Vagina (tissue), 2 donors: ENCODE data around the gene RECK. TPM values are rescaled to one million over a fixed set of nuclear protein-coding genes. Genes with fewer than 3 reads are reported as not detected.
"Not testable (repeated sequence)": the region's sequence is repeated elsewhere in the genome, so short reads cannot be mapped to it uniquely, and the experiment has no call there.

Experiments used
- DNase-seq, 2 donors: peaks; one replicate each; pipeline ENCODE4 v3.0.0-alpha.2; 2017; ENCODE audit errors: extremely low spot score in 2 of 2
- H3K27ac ChIP-seq: fragments of 200-600 bp; sonication (generic); one replicate; pipeline ENCODE4 v1.5.1; 2019
- H3K27me3 ChIP-seq: fragments of 200-600 bp; sonication (generic); one replicate; pipeline ENCODE4 v1.5.1; 2019
- H3K36me3 ChIP-seq, 2 donors: fragments of 200-600 bp; sonication (generic); one replicate each; pipeline ENCODE4 v1.5.1; 2017 to 2019
- H3K4me1 ChIP-seq: fragments of 200-600 bp; sonication (generic); one replicate; pipeline ENCODE4 v1.5.1; 2019
- H3K4me3 ChIP-seq, 2 donors: fragments of 200-600 bp; sonication (generic); 1 replicate in 1 of 2; 2 replicates in 1 of 2; pipeline ENCODE4 v1.5.1; 2016 to 2019
- H3K9me3 ChIP-seq: fragments of 200-600 bp; sonication (generic); one replicate; pipeline ENCODE4 v1.5.1; 2019
- CTCF ChIP-seq, 3 experiments: fragments of 450-650 bp in 2 of 3; fragments of 200-600 bp in 1 of 3; sonication (generic) in 1 of 3; IDR thresholded peaks; one replicate each; pipeline ENCODE4 v1.5.1; 2017 to 2019; ENCODE audit warnings: antibody characterized with exemption in 3 of 3, mild to moderate bottlenecking in 2 of 3, moderate library complexity in 2 of 3
- POLR2A ChIP-seq, 2 donors: fragments of 450-650 bp; IDR thresholded peaks; one replicate each; pipeline ENCODE4 v1.6.1; 2017; ENCODE audit warnings: antibody characterized with exemption in 2 of 2, mild to moderate bottlenecking in 2 of 2, moderate library complexity in 2 of 2
- POLR2AphosphoS5 ChIP-seq, 2 donors: sonication (generic); formaldehyde crosslinking; IDR thresholded peaks; one replicate each; pipeline ENCODE4 v1.9.0; 2017; ENCODE audit warnings: antibody characterized with exemption in 2 of 2, mild to moderate bottlenecking in 2 of 2, low read depth in 1 of 2; ENCODE audit not compliant: insufficient read depth in 1 of 2
- intact Hi-C: fragments of 100-400 bp; cut with DNase I; formaldehyde crosslinking; loops from one replicate; pipeline ENCODE4 v1.15.1; 2023
- total RNA-seq: library from RNA; depleted of rRNA; stranded (reverse); fragments of >200 nt; gene quantifications from one replicate; pipeline ENCODE4 v1.2.3, GENCODE V29; 2016

Gene RECK
- total RNA-seq, result 15.5 TPM

GRCh38 chr9:36036780-36037548 is at the start of gene RECK:
Gene RECK (plus strand): TSS chr9:36036913. CDS start chr9:36036999, 86 bp downstream.
- H3K4me3 ChIP-seq, result peak within 1 kb of the TSS; percentile 60 to 77
- H3K27ac ChIP-seq, result peak within 1 kb of the TSS; percentile 79
- H3K9me3 ChIP-seq, result no peaks in the 10 kb centered on the region
- peak in 1 of 2 donors; percentile 83 for TF ChIP-seq POLR2A (IDR thresholded peaks at IDR 0.05)
- TF ChIP-seq POLR2AphosphoS5 (IDR thresholded peaks at IDR 0.05; ENCODE audit: insufficient read depth in 1 of 2, low read depth in 1 of 2), result peak in 1 of 2 donors; percentile 62
- TF ChIP-seq CTCF (IDR thresholded peaks at IDR 0.05), result no peak
- intact Hi-C loops, result no loop called here
- no peaks in the 10 kb centered on the region for H3K36me3 ChIP-seq
- no peaks in the 10 kb centered on the region for H3K27me3 ChIP-seq
- no peak for DNase-seq
- H3K4me1 ChIP-seq, result peaks cover 38% of the 10 kb centered on the region

- Histone ChIP-seq H3K27ac (no peak overlapping the region), H3K9me3 (no peaks in the 10 kb centered on the region), H3K27me3 (no peaks in the 10 kb centered on the region), H3K36me3 (no peaks in the 10 kb centered on the region), H3K4me1 (no peaks in the 10 kb centered on the region), H3K4me3 (no peak overlapping the region)
- TF ChIP-seq CTCF (IDR thresholded peaks at IDR 0.05) (no peak), POLR2A (IDR thresholded peaks at IDR 0.05) (no peak), POLR2AphosphoS5 (IDR thresholded peaks at IDR 0.05; ENCODE audit: insufficient read depth in 1 of 2, low read depth in 1 of 2) (no peak)
- DNase-seq, result no peak
- intact Hi-C loops, result no loop called here
Measured at GRCh38 chr9:35990155-35990554, 46.6 kb upstream of the RECK start.

GRCh38 chr9:35993136-35993535 is 43.6 kb upstream of the RECK start:
- H3K27ac ChIP-seq, H3K4me3 ChIP-seq, H3K36me3 ChIP-seq, H3K9me3 ChIP-seq, H3K4me1 ChIP-seq, DNase-seq, H3K27me3 ChIP-seq, intact Hi-C loops: not testable (repeated sequence)

GRCh38 chr9:35993976-35994720 is 42.6 kb upstream of the RECK start:
- H3K9me3 ChIP-seq, result no peaks in the 10 kb centered on the region
- intact Hi-C loops, result no loop called here
- H3K27me3 ChIP-seq, result no peaks in the 10 kb centered on the region
- no peak overlapping the region for H3K4me3 ChIP-seq
- no peak for TF ChIP-seq POLR2AphosphoS5 (IDR thresholded peaks at IDR 0.05; ENCODE audit: insufficient read depth in 1 of 2, low read depth in 1 of 2)
- TF ChIP-seq CTCF (IDR thresholded peaks at IDR 0.05), result no peak
- no peak for TF ChIP-seq POLR2A (IDR thresholded peaks at IDR 0.05)
- no peaks in the 10 kb centered on the region for H3K36me3 ChIP-seq
- H3K27ac ChIP-seq, result no peak overlapping the region
- DNase-seq, result no peak
- no peaks in the 10 kb centered on the region for H3K4me1 ChIP-seq

GRCh38 chr9:35994959-35995358 is 41.8 kb upstream of the RECK start:
- no peak for DNase-seq
- H3K4me3 ChIP-seq, result no peak overlapping the region
- intact Hi-C loops, result no loop called here
- TF ChIP-seq POLR2A (IDR thresholded peaks at IDR 0.05), result no peak
- no peak for TF ChIP-seq POLR2AphosphoS5 (IDR thresholded peaks at IDR 0.05; ENCODE audit: insufficient read depth in 1 of 2, low read depth in 1 of 2)
- H3K36me3 ChIP-seq, result no peaks in the 10 kb centered on the region
- no peak overlapping the region for H3K27ac ChIP-seq
- H3K27me3 ChIP-seq, result no peaks in the 10 kb centered on the region
- no peaks in the 10 kb centered on the region for H3K9me3 ChIP-seq
- H3K4me1 ChIP-seq, result no peaks in the 10 kb centered on the region
